Neural cell (in vitro differentiated cells): Measurements from ENCODE around the gene PGBD5. TPM values are rescaled to one million over a fixed set of nuclear protein-coding genes. Genes with fewer than 3 reads are reported as not detected.

ENCODE experiments used
- H2AFZ ChIP-seq: fragments of 200-600, 300-800 bp; sonication (generic), shearing (Covaris generic); 2 replicates; pipeline ENCODE4 v1.6.0; 2014; ENCODE audit warnings: low read depth, mild to moderate bottlenecking, antibody characterized with exemption, low read length, moderate library complexity
- H3F3A ChIP-seq: fragments of 200-600 bp; shearing (Covaris generic); 2 replicates; pipeline ENCODE4 v1.6.1; 2016; ENCODE audit warnings: mild to moderate bottlenecking, moderate library complexity, mixed read lengths, antibody characterized with exemption, low read length; ENCODE audit not compliant: insufficient read depth, poor library complexity, severe bottlenecking
- H3K27ac ChIP-seq: fragments of 200-600, 300-800 bp; sonication (generic), shearing (Covaris generic); 2 replicates; pipeline ENCODE4 v1.5.1; 2014; ENCODE audit warnings: mild to moderate bottlenecking, low read length, moderate library complexity
- H3K27me3 ChIP-seq: fragments of 300-800, 200-600 bp; sonication (generic), shearing (Covaris generic); 2 replicates; pipeline ENCODE4 v1.6.0; 2014; ENCODE audit warnings: mild to moderate bottlenecking, low read depth, low read length, moderate library complexity; ENCODE audit not compliant: insufficient read depth
- H3K36me3 ChIP-seq: fragments of 300-800, 200-600 bp; sonication (generic), shearing (Covaris generic); 2 replicates; pipeline ENCODE4 v1.5.1; 2014; ENCODE audit warnings: mild to moderate bottlenecking, antibody characterized with exemption, low read length, moderate library complexity; ENCODE audit not compliant: insufficient read depth
- H3K4me2 ChIP-seq: fragments of 300-800, 200-600 bp; sonication (generic), shearing (Covaris generic); 2 replicates; pipeline ENCODE4 v1.6.0; 2014; ENCODE audit warnings: mild to moderate bottlenecking, low read length
- H3K4me3 ChIP-seq: fragments of 300-800, 200-600 bp; sonication (generic), shearing (Covaris generic); 2 replicates; pipeline ENCODE4 v1.5.1; 2014; ENCODE audit warnings: mild to moderate bottlenecking, low read length, moderate library complexity
- H3K79me2 ChIP-seq: fragments of 200-600 bp; shearing (Covaris generic); replicated peaks from 2 replicates; pipeline ENCODE4 v1.6.0; 2014; ENCODE audit warnings: mild to moderate bottlenecking, low read length, moderate library complexity; ENCODE audit not compliant: insufficient read depth
- H3K9ac ChIP-seq: fragments of 300-800, 200-600 bp; sonication (generic), shearing (Covaris generic); 2 replicates; pipeline ENCODE4 v1.6.1; 2016; ENCODE audit warnings: mild to moderate bottlenecking, low read length, mixed read lengths
- H3K9me2 ChIP-seq: fragments of 200-600 bp; shearing (Covaris generic); 2 replicates; pipeline ENCODE4 v1.6.1; 2016; ENCODE audit warnings: mild to moderate bottlenecking, low read length, mixed read lengths; ENCODE audit not compliant: insufficient read depth
- H3K9me3 ChIP-seq: fragments of 200-600, 300-800 bp; sonication (generic), shearing (Covaris generic); 2 replicates; pipeline ENCODE4 v1.6.1; 2016; ENCODE audit warnings: mild to moderate bottlenecking, mixed run types, low read length, moderate library complexity, mixed read lengths
- H4K20me1 ChIP-seq: fragments of 200-600 bp; shearing (Covaris generic); 2 replicates; pipeline ENCODE4 v1.6.1; 2016; ENCODE audit warnings: mild to moderate bottlenecking, mixed run types; ENCODE audit not compliant: insufficient read depth
- CTCF ChIP-seq: fragments of 450-650 bp; IDR thresholded peaks from 2 replicates; pipeline ENCODE4 v1.5.1; 2014; ENCODE audit warnings: antibody characterized with exemption, mild to moderate bottlenecking, moderate library complexity; ENCODE audit not compliant: poor library complexity, severe bottlenecking
- EP300 ChIP-seq: fragments of 450-650 bp; conservative IDR thresholded peaks from 2 replicates; pipeline ENCODE4 v1.6.1; 2014; ENCODE audit warnings: antibody characterized with exemption, mild to moderate bottlenecking, moderate library complexity; ENCODE audit not compliant: poor library complexity, severe bottlenecking
- EZH2 ChIP-seq: fragments of 200-600, 300-800 bp; shearing (Covaris generic), sonication (generic); IDR thresholded peaks from 2 replicates; pipeline ENCODE4 v1.6.1; 2014; ENCODE audit warnings: antibody characterized with exemption, low read length, borderline replicate concordance, mild to moderate bottlenecking; ENCODE audit not compliant: insufficient read depth, poor library complexity, severe bottlenecking
- MXI1 ChIP-seq: fragments of 450-650 bp; conservative IDR thresholded peaks from 2 replicates; pipeline ENCODE4 v1.6.1; 2014; ENCODE audit warnings: antibody characterized with exemption, mild to moderate bottlenecking; ENCODE audit not compliant: poor library complexity, severe bottlenecking
- POLR2AphosphoS5 ChIP-seq: IDR thresholded peaks from 2 replicates; pipeline ENCODE4 v1.6.1; 2012
- RAD21 ChIP-seq: fragments of 450-650 bp; conservative IDR thresholded peaks from 2 replicates; pipeline ENCODE4 v1.6.1; 2014; ENCODE audit warnings: antibody characterized with exemption, mild to moderate bottlenecking, moderate library complexity
- SMC3 ChIP-seq: fragments of 450-650 bp; conservative IDR thresholded peaks from 2 replicates; pipeline ENCODE4 v1.6.1; 2014; ENCODE audit warnings: antibody characterized with exemption, mild to moderate bottlenecking, moderate library complexity; ENCODE audit not compliant: poor library complexity
- TAF1 ChIP-seq: IDR thresholded peaks from 2 replicates; pipeline ENCODE4 v1.6.1; 2012; ENCODE audit warnings: low read depth
- polyA plus RNA-seq: library from polyadenylated mRNA; depleted of rRNA; stranded (reverse); fragments of >200 nt; gene quantifications from 2 replicates; pipeline ENCODE4 v1.2.3, GENCODE V29; 2014
- TF ChIP-seq, protein P1 (sequence below): IDR thresholded peaks from 2 replicates; pipeline ENCODE4 v1.6.1; 2012; ENCODE audit warnings: borderline replicate concordance

The PGBD5 gene
- polyA plus RNA-seq, 1 donor from 2014 or later, result 16.3 TPM

GRCh38 chr1:230277201-230278025 is 148.7 kb downstream of the PGBD5 start:
- Histone ChIP-seq H3K27ac (peak overlapping the region; percentile 92), H3K9me3 (no peaks in the 10 kb centered on the region)

GRCh38 chr1:230276401-230276800 is 149.7 kb downstream of the PGBD5 start:
- no peaks in the 10 kb centered on the region for H3K36me3 ChIP-seq
- no peaks in the 10 kb centered on the region for H3K79me2 ChIP-seq
- H3K27me3 ChIP-seq, result no peaks in the 10 kb centered on the region
- no peak overlapping the region for H3K4me2 ChIP-seq
- peak overlapping the region; percentile 56 for H3K4me3 ChIP-seq
- H3K27ac ChIP-seq, result peak overlapping the region; percentile 92
- H3K9ac ChIP-seq, result peak overlapping the region; percentile 61
- H3K9me2 ChIP-seq, result no peaks in the 10 kb centered on the region
- no peaks in the 10 kb centered on the region for H3K9me3 ChIP-seq
- peaks cover 3% of the 10 kb centered on the region for H3F3A ChIP-seq
- H2AFZ ChIP-seq, result no peak overlapping the region
- H4K20me1 ChIP-seq, result no peaks in the 10 kb centered on the region
- no peak for TF ChIP-seq CTCF
- TF ChIP-seq RAD21, result no peak
- TF ChIP-seq POLR2AphosphoS5, result no peak
- no peak for TF ChIP-seq SMC3
- TF ChIP-seq EZH2, result no peak
- TF ChIP-seq EP300, result no peak
- TF ChIP-seq, protein P1, sequence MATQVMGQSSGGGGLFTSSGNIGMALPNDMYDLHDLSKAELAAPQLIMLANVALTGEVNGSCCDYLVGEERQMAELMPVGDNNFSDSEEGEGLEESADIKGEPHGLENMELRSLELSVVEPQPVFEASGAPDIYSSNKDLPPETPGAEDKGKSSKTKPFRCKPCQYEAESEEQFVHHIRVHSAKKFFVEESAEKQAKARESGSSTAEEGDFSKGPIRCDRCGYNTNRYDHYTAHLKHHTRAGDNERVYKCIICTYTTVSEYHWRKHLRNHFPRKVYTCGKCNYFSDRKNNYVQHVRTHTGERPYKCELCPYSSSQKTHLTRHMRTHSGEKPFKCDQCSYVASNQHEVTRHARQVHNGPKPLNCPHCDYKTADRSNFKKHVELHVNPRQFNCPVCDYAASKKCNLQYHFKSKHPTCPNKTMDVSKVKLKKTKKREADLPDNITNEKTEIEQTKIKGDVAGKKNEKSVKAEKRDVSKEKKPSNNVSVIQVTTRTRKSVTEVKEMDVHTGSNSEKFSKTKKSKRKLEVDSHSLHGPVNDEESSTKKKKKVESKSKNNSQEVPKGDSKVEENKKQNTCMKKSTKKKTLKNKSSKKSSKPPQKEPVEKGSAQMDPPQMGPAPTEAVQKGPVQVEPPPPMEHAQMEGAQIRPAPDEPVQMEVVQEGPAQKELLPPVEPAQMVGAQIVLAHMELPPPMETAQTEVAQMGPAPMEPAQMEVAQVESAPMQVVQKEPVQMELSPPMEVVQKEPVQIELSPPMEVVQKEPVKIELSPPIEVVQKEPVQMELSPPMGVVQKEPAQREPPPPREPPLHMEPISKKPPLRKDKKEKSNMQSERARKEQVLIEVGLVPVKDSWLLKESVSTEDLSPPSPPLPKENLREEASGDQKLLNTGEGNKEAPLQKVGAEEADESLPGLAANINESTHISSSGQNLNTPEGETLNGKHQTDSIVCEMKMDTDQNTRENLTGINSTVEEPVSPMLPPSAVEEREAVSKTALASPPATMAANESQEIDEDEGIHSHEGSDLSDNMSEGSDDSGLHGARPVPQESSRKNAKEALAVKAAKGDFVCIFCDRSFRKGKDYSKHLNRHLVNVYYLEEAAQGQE, result no peak

More at GRCh38 chr1:230277201-230278025, 148.7 kb downstream of the PGBD5 start:
- H3K27me3 ChIP-seq, result no peaks in the 10 kb centered on the region
- H2AFZ ChIP-seq, result peak overlapping the region; percentile 19
- H3K9ac ChIP-seq, result peak overlapping the region; percentile 61
- H3K4me3 ChIP-seq, result peak overlapping the region; percentile 56
- H4K20me1 ChIP-seq, result no peaks in the 10 kb centered on the region
- H3K4me2 ChIP-seq, result peak overlapping the region; percentile 41
- H3F3A ChIP-seq, result peaks cover 3% of the 10 kb centered on the region
- no peaks in the 10 kb centered on the region for H3K9me2 ChIP-seq
- TF ChIP-seq, protein P1, result peak; percentile 78
- TF ChIP-seq EZH2 (no peak), MXI1 (peak; percentile 65), TAF1 (no peak), CTCF (peak; percentile 67), EP300 (peak; percentile 97), RAD21 (peak; percentile 67), POLR2AphosphoS5 (peak; percentile 86), SMC3 (peak; percentile 73)
- H3K36me3 ChIP-seq, result no peaks in the 10 kb centered on the region
- H3K79me2 ChIP-seq, result no peaks in the 10 kb centered on the region
